GM21717 (cell line): Measurements from ENCODE around the gene IFT52.

Experiments
- ATAC-seq: cut with Tn5 transposase; IDR thresholded peaks from one replicate; pipeline ENCODE4 v1.9.1; 2021; ENCODE audit warnings: mild to moderate bottlenecking, moderate library complexity; ENCODE audit not compliant: unreplicated experiment

IFT52 gene

GRCh38 chr20:43686820-43687219 is 96.1 kb downstream of the IFT52 start:
- no peak for ATAC-seq

DNA sequence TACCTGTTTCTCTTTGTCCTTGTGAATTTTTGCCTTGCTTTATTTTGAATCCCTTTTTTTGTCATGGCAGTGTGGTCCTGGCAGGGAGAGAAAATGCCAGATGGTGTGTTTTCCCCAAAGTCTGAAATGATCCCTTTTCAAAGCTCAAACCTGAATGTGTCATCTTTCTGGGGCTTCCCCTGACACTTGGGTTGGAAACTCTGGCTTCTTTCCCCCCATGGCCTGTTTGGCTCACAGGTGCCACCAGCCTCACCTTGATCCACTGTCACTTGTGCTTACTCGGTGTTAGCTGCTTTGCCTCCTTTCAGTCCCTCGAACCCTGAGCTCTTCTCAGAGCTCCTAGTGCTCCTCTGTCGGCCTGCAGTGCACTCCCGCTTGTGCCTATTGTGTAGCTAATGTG is 98.4 kb downstream of the IFT52 start:
- ATAC-seq: no peak

DNA sequence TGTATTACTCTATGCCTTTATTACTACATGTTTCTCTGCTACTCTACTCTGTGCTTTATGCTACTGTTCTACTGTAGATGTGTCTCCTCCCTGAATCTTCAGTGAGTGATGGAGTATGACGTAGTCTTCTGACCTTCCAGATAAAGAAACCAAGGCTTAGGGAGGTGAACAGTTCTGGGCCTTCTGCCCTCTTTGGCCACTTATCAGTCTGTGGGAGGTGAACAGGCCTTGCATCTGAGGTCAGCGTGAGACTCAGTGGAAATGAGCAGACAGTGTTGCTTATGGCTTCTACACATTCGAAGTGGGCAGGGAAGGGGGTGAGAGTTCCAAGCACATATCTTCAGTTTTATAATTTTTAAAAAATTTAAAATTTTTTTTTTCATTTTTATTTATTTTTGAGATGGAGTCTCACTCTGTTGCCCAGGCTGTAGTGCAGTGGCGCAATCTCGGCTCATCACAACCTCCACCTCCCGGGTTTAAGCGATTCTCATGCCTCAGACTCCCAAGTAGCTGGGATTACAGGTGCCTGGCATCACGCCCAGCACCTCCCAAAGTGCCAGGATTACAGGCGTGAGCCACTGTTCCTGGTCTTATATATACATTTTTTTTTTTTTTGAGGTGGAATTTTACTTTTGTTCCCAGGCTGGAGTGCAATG is 100.3 kb downstream of the IFT52 start:
- ATAC-seq: no peak

- no peak for ATAC-seq
These were observed 101.3 kb downstream of the IFT52 start for GRCh38 chr20:43691928-43692524.

- ATAC-seq: no peak
These were observed 104.0 kb downstream of the IFT52 start for GRCh38 chr20:43694763-43695162.

DNA sequence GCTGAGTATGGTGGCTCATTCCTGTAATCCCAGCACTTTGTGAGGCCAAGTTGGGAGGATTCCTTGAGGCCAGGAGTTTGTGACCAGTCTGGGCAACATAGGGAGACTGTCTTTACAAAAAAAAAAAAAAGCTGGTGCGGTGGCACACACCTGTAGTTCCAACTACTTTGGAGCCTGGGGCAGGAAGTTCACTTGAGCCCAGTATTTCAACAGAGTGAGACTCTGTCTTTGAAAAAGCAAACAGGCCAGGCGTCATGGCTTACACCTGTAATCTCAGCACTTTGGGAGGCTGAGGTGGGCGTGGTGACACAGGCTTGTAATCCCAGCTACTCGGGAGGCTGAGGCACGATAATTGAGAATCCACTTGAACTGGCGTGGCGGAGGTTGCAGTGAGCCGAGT is 104.8 kb downstream of the IFT52 start:
- ATAC-seq: no peak
